Mammary epithelial cell (primary cell): ENCODE measurements around the gene BARX2.

Experiments used
- EZH2 ChIP-seq: IDR thresholded peaks from 2 replicates; pipeline ENCODE4 v1.6.1; 2012; ENCODE audit warnings: low read length, inconsistent platforms, borderline replicate concordance
- TF ChIP-seq, protein P1 (sequence below), 2 donors: IDR thresholded peaks in 1 of 2; conservative IDR thresholded peaks in 1 of 2; 2 replicates each; pipeline ENCODE4 v1.5.1; 2011 to 2012; ENCODE audit warnings: inconsistent platforms in 2 of 2, low read length in 2 of 2, mild to moderate bottlenecking in 2 of 2, control low read depth in 1 of 2, low read depth in 1 of 2; ENCODE audit not compliant: insufficient read depth in 1 of 2; ENCODE audit errors: extremely low read depth in 1 of 2

DNA sequence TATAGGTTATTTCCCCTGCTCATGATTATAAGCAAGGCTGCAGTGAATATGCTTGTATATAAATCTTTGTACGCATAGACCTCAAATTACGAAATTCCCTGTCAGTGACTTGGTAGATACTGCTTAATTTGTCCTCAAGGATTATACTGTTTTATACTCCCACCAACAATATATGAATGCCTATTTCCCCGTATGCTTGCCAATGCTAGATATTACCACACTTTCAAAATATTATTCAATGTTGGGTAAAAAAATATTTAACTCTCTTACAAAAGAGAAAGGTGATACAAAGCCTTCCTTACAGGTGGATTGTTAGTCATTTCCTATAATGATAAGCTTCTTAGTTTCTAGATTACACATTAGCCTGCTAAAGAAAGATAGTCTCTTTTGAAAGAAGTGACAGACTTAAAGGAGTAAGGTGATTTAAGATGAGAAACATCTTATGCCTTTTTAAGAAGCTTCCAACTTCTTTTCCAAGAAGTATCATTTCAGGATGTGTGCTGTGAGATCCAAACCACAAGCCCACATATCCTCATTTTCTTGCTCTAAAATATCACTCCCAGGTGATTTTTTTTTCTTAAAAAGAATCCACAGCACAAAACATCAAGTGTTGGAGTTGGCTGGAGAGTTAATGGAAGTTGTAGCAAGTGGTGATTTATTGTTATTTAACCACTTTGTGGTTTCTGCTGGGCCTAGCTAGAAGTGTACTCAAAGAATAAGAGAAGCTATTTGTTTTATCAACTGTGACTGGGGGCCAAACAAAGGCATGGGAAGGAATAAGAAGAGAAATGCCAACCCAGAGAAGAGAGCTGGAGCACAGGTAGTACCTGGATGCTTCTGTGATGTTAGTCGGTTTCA lies 59.2 kb downstream of the BARX2 start:
- no peak for TF ChIP-seq EZH2
- TF ChIP-seq, protein P1, sequence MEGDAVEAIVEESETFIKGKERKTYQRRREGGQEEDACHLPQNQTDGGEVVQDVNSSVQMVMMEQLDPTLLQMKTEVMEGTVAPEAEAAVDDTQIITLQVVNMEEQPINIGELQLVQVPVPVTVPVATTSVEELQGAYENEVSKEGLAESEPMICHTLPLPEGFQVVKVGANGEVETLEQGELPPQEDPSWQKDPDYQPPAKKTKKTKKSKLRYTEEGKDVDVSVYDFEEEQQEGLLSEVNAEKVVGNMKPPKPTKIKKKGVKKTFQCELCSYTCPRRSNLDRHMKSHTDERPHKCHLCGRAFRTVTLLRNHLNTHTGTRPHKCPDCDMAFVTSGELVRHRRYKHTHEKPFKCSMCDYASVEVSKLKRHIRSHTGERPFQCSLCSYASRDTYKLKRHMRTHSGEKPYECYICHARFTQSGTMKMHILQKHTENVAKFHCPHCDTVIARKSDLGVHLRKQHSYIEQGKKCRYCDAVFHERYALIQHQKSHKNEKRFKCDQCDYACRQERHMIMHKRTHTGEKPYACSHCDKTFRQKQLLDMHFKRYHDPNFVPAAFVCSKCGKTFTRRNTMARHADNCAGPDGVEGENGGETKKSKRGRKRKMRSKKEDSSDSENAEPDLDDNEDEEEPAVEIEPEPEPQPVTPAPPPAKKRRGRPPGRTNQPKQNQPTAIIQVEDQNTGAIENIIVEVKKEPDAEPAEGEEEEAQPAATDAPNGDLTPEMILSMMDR (conservative IDR thresholded peaks at IDR 0.05 in 1 of 2, IDR thresholded peaks at IDR 0.05 in 1 of 2; ENCODE audit: extremely low read depth in 1 of 2, insufficient read depth in 1 of 2, low read depth in 1 of 2, low read length in 2 of 2): no peak
